Liver (tissue), 9 donors: Measurements from ENCODE around the gene SPRYD3. TPM values are rescaled to one million over a fixed set of nuclear protein-coding genes. Genes with fewer than 3 reads are reported as not detected.

Source experiments
- DNase-seq: peaks from one replicate; pipeline ENCODE4 v3.0.0-alpha.2; 2017; ENCODE audit warnings: low spot score
- H3K27ac ChIP-seq, 2 donors: one replicate each; pipeline ENCODE4 v1.7.0; 2013; ENCODE audit warnings: inconsistent platforms in 2 of 2, low read length in 2 of 2, control low read depth in 1 of 2, low read depth in 1 of 2, mild to moderate bottlenecking in 1 of 2
- H3K27me3 ChIP-seq, 4 donors: one replicate each; pipeline versions ENCODE4 v1.6.1 to v1.7.0; 2013; ENCODE audit warnings: low read length in 3 of 4, inconsistent platforms in 1 of 4, mild to moderate bottlenecking in 1 of 4, moderate library complexity in 1 of 4; ENCODE audit not compliant: control insufficient read depth in 4 of 4, insufficient read depth in 4 of 4
- H3K36me3 ChIP-seq, 4 donors: one replicate each; pipeline versions ENCODE4 v1.6.1 to v1.7.0; 2013; ENCODE audit warnings: low read length in 3 of 4, mild to moderate bottlenecking in 3 of 4, low read depth in 1 of 4, moderate library complexity in 1 of 4; ENCODE audit not compliant: control insufficient read depth in 4 of 4, insufficient read depth in 3 of 4
- H3K4me1 ChIP-seq, 4 donors: one replicate each; pipeline versions ENCODE4 v1.6.1 to v1.7.0; 2013; ENCODE audit warnings: low read length in 3 of 4, mild to moderate bottlenecking in 3 of 4, moderate library complexity in 1 of 4; ENCODE audit not compliant: control insufficient read depth in 4 of 4, insufficient read depth in 4 of 4
- H3K4me3 ChIP-seq, 3 donors: one replicate each; pipeline versions ENCODE4 v1.6.1 to v1.7.0; 2013; ENCODE audit warnings: low read length in 3 of 3, control low read depth in 1 of 3, low read depth in 1 of 3, mild to moderate bottlenecking in 1 of 3
- H3K9ac ChIP-seq, 2 donors: one replicate each; pipeline ENCODE4 v1.7.0; 2013; ENCODE audit warnings: low read length in 2 of 2, mild to moderate bottlenecking in 2 of 2, moderate library complexity in 2 of 2, control low read depth in 1 of 2, low read depth in 1 of 2
- H3K9me3 ChIP-seq, 4 donors: one replicate each; pipeline versions ENCODE4 v1.6.1 to v1.7.0; 2013; ENCODE audit warnings: low read length in 3 of 4; ENCODE audit not compliant: control insufficient read depth in 4 of 4
- ATF3 ChIP-seq: IDR thresholded peaks from 2 replicates; pipeline ENCODE4 v1.6.1; 2016; ENCODE audit warnings: antibody characterized with exemption
- EGR1 ChIP-seq, 2 donors: IDR thresholded peaks; 2 replicates each; pipeline ENCODE4 v1.6.1; 2016 to 2018; ENCODE audit warnings: antibody characterized with exemption in 2 of 2, low read depth in 2 of 2
- FOXA1 ChIP-seq: IDR thresholded peaks from 2 replicates; pipeline ENCODE4 v1.6.1; 2016; ENCODE audit warnings: antibody characterized with exemption
- FOXA2 ChIP-seq: IDR thresholded peaks from 2 replicates; pipeline ENCODE4 v1.6.1; 2016; ENCODE audit warnings: antibody characterized with exemption
- GABPA ChIP-seq, 2 donors: IDR thresholded peaks in 1 of 2; conservative IDR thresholded peaks in 1 of 2; 2 replicates each; pipeline ENCODE4 v1.6.1; 2016; ENCODE audit warnings: antibody characterized with exemption in 2 of 2, mild to moderate bottlenecking in 1 of 2, moderate library complexity in 1 of 2
- HNF4A ChIP-seq, 2 donors: conservative IDR thresholded peaks; 2 replicates each; pipeline ENCODE4 v1.6.1; 2016; ENCODE audit warnings: antibody characterized with exemption in 2 of 2, mild to moderate bottlenecking in 2 of 2
- HNF4G ChIP-seq: IDR thresholded peaks from 2 replicates; pipeline ENCODE4 v1.6.1; 2016; ENCODE audit warnings: antibody characterized with exemption
- JUND ChIP-seq, 2 donors: IDR thresholded peaks; 2 replicates each; pipeline ENCODE4 v1.6.1; 2016; ENCODE audit warnings: antibody characterized with exemption in 2 of 2
- NR2F2 ChIP-seq: IDR thresholded peaks from 2 replicates; pipeline ENCODE4 v1.6.1; 2016; ENCODE audit warnings: antibody characterized with exemption
- RAD21 ChIP-seq, 2 donors: IDR thresholded peaks; 2 replicates each; pipeline ENCODE4 v1.6.1; 2016; ENCODE audit warnings: antibody characterized with exemption in 2 of 2, mild to moderate bottlenecking in 2 of 2
- REST ChIP-seq: IDR thresholded peaks from 2 replicates; pipeline ENCODE4 v1.6.1; 2016; ENCODE audit warnings: antibody characterized with exemption, mild to moderate bottlenecking
- RXRA ChIP-seq, 2 donors: IDR thresholded peaks; 2 replicates each; pipeline ENCODE4 v1.6.1; 2017 to 2018; ENCODE audit warnings: antibody characterized with exemption in 2 of 2, mild to moderate bottlenecking in 1 of 2
- SP1 ChIP-seq: IDR thresholded peaks from 2 replicates; pipeline ENCODE4 v1.6.1; 2018; ENCODE audit warnings: antibody characterized with exemption, mild to moderate bottlenecking
- TAF1 ChIP-seq: conservative IDR thresholded peaks from 2 replicates; pipeline ENCODE4 v1.6.1; 2016; ENCODE audit warnings: antibody characterized with exemption, mild to moderate bottlenecking
- YY1 ChIP-seq: IDR thresholded peaks from 2 replicates; pipeline ENCODE4 v1.6.1; 2016; ENCODE audit warnings: antibody characterized with exemption, mild to moderate bottlenecking
- ZBTB33 ChIP-seq: IDR thresholded peaks from 2 replicates; pipeline ENCODE4 v1.6.1; 2016; ENCODE audit warnings: antibody characterized with exemption
- WGBS: extraction: QIAGEN DNeasy Blood & Tissue Kit; methylation state at CpG from one replicate; pipeline ENCODE4 v1.1.7; 2013; 5-methylcytosine and 5-hydroxymethylcytosine counted together
- polyA plus RNA-seq, 2 donors: library from polyadenylated mRNA; stranded (reverse) in 1 of 2; unstranded in 1 of 2; fragments of 200-250 nt in 1 of 2; fragments of >200 nt in 1 of 2; fragmentation: Nextera tagmentation in 1 of 2; extraction: Ambion mirVana in 1 of 2; gene quantifications; one replicate each; pipeline versions ENCODE4 v1.2.1 to v1.2.3, GENCODE V29; 2013 to 2015
- total RNA-seq, 2 donors: library from RNA; depleted of rRNA; stranded (reverse); fragments of >200 nt; gene quantifications; one replicate each; pipeline ENCODE4 v1.2.3, GENCODE V29; 2014
- TF ChIP-seq, protein P1 (sequence below): IDR thresholded peaks from 2 replicates; pipeline ENCODE4 v1.6.1; 2016; ENCODE audit warnings: antibody characterized with exemption
- TF ChIP-seq, protein P2 (sequence below): fragments of 150-350 bp; IDR thresholded peaks from 2 replicates; pipeline ENCODE4 v1.5.1; 2017; ENCODE audit warnings: improper control_type of control experiment, low read depth, low read length; ENCODE audit not compliant: missing input control
- donor health status: healthy.
- donor health status: healthy.
- donor health status: healthy.
- donor health status: healthy.
- donor health status: healthy.

SPRYD3 gene
- total and polyA plus RNA-seq, 4 donors, result 6.0 to 20.3 (median 13.3) TPM

DNA sequence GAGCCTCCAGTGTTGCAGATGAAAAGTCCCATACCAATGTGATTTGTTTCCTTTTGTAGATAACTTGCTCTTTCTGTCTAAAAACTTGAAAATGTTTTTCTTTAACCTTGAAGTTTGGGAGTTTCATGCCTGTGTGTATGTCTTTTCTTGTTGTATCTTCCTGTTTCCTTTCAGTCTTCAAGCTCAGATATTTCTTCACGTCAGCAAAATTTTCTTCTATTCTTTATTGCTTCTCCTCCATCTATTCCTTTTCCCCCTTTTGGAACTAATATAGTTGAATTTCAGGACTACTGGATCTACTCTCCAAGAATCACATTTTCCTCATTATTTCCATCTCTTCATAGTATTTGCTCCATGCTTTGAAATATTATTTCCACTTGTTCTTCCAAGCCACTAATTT lies 48.0 kb upstream of the SPRYD3 start:
- no peak for DNase-seq
- Histone ChIP-seq H3K27ac (no peak overlapping the region), H3K4me1 (no peaks in the 10 kb centered on the region), H3K4me3 (no peak overlapping the region), H3K27me3 (no peaks in the 10 kb centered on the region), H3K9ac (no peak overlapping the region), H3K9me3 (no peaks in the 10 kb centered on the region), H3K36me3 (no peaks in the 10 kb centered on the region)
- WGBS, result 85% methylated on average over 1 of the region's 1 CpG
- no peak for TF ChIP-seq ZBTB33
- TF ChIP-seq FOXA2, result no peak
- no peak for TF ChIP-seq EGR1 (IDR thresholded peaks at IDR 0.05; ENCODE audit: low read depth in 2 of 2)
- no peak for TF ChIP-seq RAD21 (IDR thresholded peaks at IDR 0.05)
- no peak for TF ChIP-seq REST
- no peak for TF ChIP-seq ATF3
- TF ChIP-seq YY1, result no peak
- TF ChIP-seq GABPA (IDR thresholded peaks at IDR 0.05 in 1 of 2, conservative IDR thresholded peaks at IDR 0.05 in 1 of 2), result no peak
- TF ChIP-seq, protein P1, sequence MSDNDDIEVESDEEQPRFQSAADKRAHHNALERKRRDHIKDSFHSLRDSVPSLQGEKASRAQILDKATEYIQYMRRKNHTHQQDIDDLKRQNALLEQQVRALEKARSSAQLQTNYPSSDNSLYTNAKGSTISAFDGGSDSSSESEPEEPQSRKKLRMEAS, result no peak
- TF ChIP-seq NR2F2, result no peak
- TF ChIP-seq TAF1, result no peak
- TF ChIP-seq RXRA (IDR thresholded peaks at IDR 0.05), result no peak
- no peak for TF ChIP-seq HNF4G
- TF ChIP-seq HNF4A (conservative IDR thresholded peaks at IDR 0.05), result no peak
- TF ChIP-seq, protein P2, sequence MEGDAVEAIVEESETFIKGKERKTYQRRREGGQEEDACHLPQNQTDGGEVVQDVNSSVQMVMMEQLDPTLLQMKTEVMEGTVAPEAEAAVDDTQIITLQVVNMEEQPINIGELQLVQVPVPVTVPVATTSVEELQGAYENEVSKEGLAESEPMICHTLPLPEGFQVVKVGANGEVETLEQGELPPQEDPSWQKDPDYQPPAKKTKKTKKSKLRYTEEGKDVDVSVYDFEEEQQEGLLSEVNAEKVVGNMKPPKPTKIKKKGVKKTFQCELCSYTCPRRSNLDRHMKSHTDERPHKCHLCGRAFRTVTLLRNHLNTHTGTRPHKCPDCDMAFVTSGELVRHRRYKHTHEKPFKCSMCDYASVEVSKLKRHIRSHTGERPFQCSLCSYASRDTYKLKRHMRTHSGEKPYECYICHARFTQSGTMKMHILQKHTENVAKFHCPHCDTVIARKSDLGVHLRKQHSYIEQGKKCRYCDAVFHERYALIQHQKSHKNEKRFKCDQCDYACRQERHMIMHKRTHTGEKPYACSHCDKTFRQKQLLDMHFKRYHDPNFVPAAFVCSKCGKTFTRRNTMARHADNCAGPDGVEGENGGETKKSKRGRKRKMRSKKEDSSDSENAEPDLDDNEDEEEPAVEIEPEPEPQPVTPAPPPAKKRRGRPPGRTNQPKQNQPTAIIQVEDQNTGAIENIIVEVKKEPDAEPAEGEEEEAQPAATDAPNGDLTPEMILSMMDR, result no peak

- Histone ChIP-seq H3K4me1 (no peaks in the 10 kb centered on the region), H3K27me3 (no peaks in the 10 kb centered on the region), H3K27ac (no peak overlapping the region), H3K9ac (no peak overlapping the region), H3K4me3 (no peak overlapping the region), H3K36me3 (no peaks in the 10 kb centered on the region), H3K9me3 (no peaks in the 10 kb centered on the region)
- no peak for DNase-seq
- TF ChIP-seq YY1 (no peak), FOXA2 (no peak), RXRA (IDR thresholded peaks at IDR 0.05) (no peak), SP1 (no peak), EGR1 (IDR thresholded peaks at IDR 0.05; ENCODE audit: low read depth in 2 of 2) (no peak), REST (no peak), HNF4G (no peak), HNF4A (conservative IDR thresholded peaks at IDR 0.05) (no peak), FOXA1 (no peak), GABPA (IDR thresholded peaks at IDR 0.05 in 1 of 2, conservative IDR thresholded peaks at IDR 0.05 in 1 of 2) (no peak), ZBTB33 (no peak), JUND (IDR thresholded peaks at IDR 0.05) (no peak)
These were observed 45.1 kb upstream of the SPRYD3 start for GRCh38 chr12:53124352-53124723.
